Amygdala (tissue), 56 donors: Measurements from ENCODE around the gene BFSP2.
"Not testable (repeated sequence)": the region's sequence is repeated elsewhere in the genome, so short reads cannot be mapped to it uniquely, and the experiment has no call there.

Experiments
- DNase-seq, 56 donors: peaks; one replicate each; lab custom pipeline; 2025; lab: John Stamatoyannopoulos, UW

The BFSP2 gene

GRCh38 chr3:133448478-133449122, 48.7 kb downstream of the BFSP2 start:
- peak in 1 of 56 donors; percentile 3 for DNase-seq

- DNase-seq: no peak
Measured at GRCh38 chr3:133451309-133451708, 51.5 kb downstream of the BFSP2 start.

DNA sequence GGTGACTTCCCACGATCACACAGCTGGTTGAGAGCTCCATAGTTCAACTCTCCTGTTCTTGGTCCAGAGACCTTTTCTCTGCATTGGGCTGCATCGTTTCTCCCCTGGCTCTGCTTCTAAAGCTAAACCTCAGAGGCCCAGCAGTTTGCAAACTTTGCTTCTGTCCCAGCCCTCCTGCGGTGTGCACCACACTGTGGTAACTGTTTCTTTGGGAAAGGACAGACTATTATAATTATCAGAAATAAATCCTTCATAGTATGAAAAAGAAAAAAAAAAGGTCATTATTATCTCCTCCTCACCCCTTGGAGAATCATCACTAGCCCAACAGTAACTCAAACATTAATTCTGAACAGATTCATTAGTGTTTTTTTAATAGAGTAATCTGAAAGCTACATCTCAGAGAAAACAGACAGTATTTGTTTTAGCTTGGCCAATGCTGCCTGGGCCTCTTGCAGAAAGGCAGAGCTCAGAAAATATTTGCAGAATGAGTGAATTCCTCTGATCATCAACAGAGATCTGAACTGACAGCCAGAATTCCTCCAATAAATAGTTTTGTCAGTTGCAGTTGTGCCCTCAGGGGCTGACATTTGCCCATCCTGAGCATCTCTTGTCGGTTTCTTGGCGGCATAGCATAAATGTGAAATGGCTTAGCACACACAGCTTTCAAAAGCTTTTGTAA, 52.9 kb downstream of the BFSP2 start:
- DNase-seq: no peak

DNA sequence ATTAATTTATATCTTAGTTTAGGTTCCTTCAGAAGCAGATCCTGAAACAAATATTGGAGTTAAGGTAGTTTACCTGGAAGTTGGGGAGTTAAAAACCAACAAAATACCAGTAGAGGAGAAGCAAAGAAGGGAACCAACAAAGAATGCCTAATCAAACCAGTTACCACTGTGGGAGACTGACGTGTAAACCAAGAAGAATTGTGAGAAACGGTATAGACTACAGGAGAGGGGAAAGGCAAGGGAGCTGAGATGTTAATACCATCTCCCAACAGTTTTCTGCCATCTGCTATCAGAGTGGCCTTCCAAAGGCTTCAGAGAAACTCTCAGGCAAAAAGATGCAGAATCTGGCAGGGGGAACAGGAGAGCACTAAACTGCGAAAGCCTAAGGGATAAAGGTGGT, 53.5 kb downstream of the BFSP2 start:
- no peak for DNase-seq

DNA sequence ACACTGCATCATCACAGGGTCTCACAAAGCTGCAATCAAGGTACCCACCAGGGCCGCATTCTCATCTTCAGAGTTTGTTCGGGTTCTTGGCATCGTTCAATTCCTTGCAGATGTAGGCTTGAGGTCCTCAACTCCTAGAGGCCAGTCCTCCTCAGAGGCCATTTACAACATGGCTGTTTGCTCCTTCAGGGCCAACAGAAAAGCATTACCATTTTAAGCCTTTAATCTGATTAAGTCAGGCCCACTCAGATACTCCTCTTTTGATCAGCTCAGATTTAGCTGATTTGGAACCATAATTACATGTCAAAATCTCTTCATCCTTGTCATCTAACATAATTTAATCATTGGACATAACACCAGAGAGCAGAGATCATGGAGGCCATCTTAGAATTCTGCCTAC, 55.4 kb downstream of the BFSP2 start:
- DNase-seq: no peak

DNA sequence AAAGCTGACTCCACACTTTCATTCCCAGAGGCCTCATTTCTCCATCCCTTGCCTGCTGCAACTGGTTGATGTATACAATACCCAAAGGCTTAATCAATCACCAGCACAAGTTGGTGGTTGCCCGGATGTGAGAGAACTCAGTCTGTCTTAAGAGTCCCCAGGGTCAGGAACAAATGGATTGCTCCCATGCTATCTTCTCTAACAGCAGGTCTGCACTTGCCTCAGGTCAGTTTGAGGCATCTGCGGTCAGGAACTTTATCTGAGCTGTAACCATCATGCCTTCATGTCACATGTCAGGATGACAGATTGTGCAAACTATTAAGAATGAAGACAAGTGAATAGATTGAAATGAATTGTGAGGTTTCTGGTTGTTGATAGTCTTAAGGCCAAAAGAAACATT, 56.1 kb downstream of the BFSP2 start:
- no peak for DNase-seq

- no peak for DNase-seq
Measured at GRCh38 chr3:133457025-133457424, 57.2 kb downstream of the BFSP2 start.

DNA sequence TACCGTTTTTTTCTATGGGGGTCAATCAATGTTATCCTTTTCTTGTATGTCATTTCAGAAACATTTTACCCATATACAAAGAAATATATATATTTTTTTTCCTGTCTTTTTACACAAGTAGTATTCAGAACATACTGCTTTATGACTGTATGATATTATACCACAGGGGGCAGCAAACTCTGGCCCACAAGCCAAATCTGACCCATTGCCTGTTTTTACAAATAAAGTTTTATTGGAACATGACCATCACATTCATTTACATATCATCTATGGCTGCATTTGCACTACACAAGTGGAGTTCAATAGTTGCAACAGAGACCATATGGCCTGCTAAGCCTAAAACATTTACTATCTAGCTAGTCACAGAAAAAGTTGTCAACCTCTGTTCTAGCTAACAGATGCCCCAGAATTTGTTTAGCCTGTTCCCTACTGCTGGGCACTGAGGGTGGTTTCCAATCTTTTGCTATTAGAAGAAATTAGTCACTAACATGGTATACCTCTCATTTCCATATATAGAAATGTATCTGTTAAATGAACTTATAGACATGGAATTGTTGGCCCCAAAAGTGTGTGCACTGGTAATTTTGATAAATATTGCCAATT, 57.7 kb downstream of the BFSP2 start:
- DNase-seq: no peak

GRCh38 chr3:133459400-133459799, 59.5 kb downstream of the BFSP2 start:
- DNase-seq: peak in 1 of 56 donors; percentile 7

- no peak for DNase-seq
Measured at GRCh38 chr3:133460809-133461208, 61.0 kb downstream of the BFSP2 start.

DNA sequence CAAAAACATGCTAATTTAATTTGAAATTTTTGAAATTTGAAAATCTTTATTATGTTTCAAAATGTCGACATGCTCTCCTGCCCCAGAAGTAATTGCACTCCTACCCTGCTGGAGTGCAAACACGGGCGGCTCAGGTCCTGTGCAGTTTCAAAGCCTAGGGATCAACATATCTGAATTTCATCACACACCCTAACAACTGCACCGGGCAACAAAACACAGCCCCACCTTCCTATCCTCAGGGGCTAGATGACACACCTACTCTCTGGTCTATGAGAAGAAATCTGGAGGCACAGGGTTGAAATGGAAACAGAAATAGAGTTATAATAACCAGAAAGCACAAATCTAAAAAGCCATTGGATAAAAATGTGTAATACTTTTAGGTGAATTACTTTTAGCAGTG, 61.4 kb downstream of the BFSP2 start:
- no peak for DNase-seq

GRCh38 chr3:133463347-133463860, 63.5 kb downstream of the BFSP2 start:
- DNase-seq: no peak

DNA sequence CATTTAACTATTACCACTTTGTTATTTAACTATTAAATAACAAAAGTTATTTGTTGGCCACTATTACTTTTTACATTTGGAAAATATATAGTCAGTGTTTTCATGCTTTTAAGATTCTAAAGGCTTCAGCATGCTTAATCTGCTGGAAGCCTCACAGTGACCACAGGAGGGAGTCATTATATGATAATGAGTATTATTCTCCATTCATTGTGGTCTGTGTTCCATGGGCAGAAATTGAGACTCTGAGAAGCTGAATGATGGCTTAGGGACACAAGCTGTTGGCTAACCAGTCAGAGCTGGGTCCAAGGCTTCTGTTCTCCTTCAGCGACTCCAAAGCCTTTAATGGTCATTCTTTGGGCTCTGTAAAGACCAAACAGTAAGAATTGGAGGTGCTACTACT, 64.7 kb downstream of the BFSP2 start:
- DNase-seq: no peak

GRCh38 chr3:133466531-133467386, 66.9 kb downstream of the BFSP2 start:
- no peak for DNase-seq

DNA sequence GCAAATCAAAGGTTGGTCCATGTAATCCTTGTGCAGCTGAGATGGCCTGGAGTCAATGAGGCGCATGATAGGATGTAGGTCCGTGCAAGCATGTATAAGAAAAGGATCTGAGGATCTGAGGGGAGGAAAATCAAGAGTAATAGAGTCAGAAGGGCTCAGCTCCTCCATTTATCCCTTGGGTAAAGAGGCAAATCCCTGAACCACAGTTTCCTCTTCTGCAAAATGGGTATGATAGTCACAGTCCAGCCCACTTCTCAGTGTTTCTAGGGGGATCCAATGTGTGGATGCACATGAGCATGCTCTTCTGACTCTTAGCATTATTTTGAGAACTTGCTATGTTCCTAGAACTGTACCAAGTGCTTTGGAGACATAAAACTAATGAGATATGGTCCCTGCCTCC, 67.9 kb downstream of the BFSP2 start:
- DNase-seq: no peak

DNA sequence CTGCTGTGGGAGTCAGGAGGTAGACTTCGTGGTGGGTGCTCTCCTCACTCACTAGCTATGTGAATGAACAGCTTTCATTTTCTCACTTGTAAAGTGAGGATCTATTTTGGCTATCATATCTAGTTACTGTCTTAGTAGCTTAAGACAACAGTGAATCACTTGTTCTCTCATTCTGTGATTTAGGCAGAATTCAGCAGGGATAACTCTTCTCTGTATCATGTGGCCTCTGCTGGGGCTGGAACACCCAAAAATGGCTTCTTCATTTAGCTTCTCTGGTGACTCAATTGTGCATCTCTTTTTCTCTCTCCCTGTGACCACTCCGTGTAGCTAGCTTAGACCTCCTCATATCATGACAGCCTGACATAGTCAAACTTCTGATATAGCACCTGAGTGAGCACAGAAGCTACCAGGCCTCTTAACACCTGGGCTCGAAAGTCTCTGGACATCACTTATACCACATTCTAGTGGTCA, 68.4 kb downstream of the BFSP2 start:
- DNase-seq: no peak

GRCh38 chr3:133469140-133469731, 69.4 kb downstream of the BFSP2 start:
- DNase-seq: no peak

GRCh38 chr3:133472242-133472641, 72.4 kb downstream of the BFSP2 start:
- DNase-seq: no peak

- no peak for DNase-seq
Measured at GRCh38 chr3:133472889-133473288, 73.0 kb downstream of the BFSP2 start.

DNA sequence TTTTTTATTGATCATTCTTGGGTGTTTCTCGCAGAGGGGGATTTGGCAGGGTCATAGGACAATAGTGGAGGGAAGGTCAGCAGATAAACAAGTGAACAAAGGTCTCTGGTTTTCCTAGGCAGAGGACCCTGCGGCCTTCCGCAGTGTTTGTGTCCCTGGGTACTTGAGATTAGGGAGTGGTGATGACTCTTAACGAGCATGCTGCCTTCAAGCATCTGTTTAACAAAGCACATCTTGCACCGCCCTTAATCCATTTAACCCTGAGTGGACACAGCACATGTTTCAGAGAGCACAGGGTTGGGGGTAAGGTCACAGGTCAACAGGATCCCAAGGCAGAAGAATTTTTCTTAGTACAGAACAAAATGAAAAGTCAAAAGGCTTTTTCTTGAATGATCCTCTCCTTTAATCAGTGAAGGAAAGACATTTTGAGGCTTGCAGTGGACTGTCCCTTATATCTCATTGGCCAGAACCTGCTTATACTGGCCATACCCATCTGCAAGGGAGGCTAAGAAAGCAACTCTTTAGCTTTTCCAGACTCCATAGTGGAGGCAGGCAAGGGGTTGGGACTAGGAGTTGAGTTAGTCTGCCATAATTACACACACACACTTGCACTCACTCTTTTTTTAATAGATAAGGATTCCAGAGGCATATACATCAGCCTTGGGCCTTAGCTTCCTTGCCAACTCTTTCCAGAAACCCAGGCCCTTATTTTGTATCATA, 73.8 kb downstream of the BFSP2 start:
- not testable (repeated sequence) for DNase-seq
